H9 (cell line): ENCODE measurements around the gene ZMIZ1. TPM values are rescaled to one million over a fixed set of nuclear protein-coding genes. Genes with fewer than 3 reads are reported as not detected.

Source experiments
- DNase-seq: peaks from one replicate; pipeline ENCODE4 v3.0.0-alpha.2; 2017
- H2AFZ ChIP-seq: one replicate; pipeline ENCODE4 v1.6.1; 2013; ENCODE audit warnings: mild to moderate bottlenecking, low read length, control low read depth, moderate library complexity
- H2AK5ac ChIP-seq: 2 replicates; pipeline ENCODE4 v1.6.1; 2013; ENCODE audit warnings: low read length, control low read depth, mixed read lengths; ENCODE audit not compliant: insufficient read length
- H2BK120ac ChIP-seq: one replicate; pipeline ENCODE4 v1.6.1; 2013; ENCODE audit warnings: low read depth, mild to moderate bottlenecking, low read length, control low read depth, inconsistent platforms; ENCODE audit not compliant: poor library complexity, severe bottlenecking
- H2BK12ac ChIP-seq: 2 replicates; pipeline ENCODE4 v1.6.1; 2013; ENCODE audit warnings: low read length, control low read depth, mixed read lengths, low read depth; ENCODE audit not compliant: insufficient read length
- H2BK15ac ChIP-seq: 2 replicates; pipeline ENCODE4 v1.6.1; 2013; ENCODE audit warnings: low read depth, low read length, control low read depth
- H2BK20ac ChIP-seq: one replicate; pipeline ENCODE4 v1.6.1; 2013; ENCODE audit warnings: low read depth, mild to moderate bottlenecking, low read length, control low read depth, inconsistent platforms; ENCODE audit not compliant: poor library complexity, severe bottlenecking
- H2BK5ac ChIP-seq: 2 replicates; pipeline ENCODE4 v1.6.1; 2013; ENCODE audit warnings: low read length, control low read depth, mixed read lengths; ENCODE audit not compliant: insufficient read length
- H3K14ac ChIP-seq: 2 replicates; pipeline ENCODE4 v1.6.1; 2013; ENCODE audit warnings: low read length, control low read depth; ENCODE audit not compliant: insufficient read depth
- H3K18ac ChIP-seq: 2 replicates; pipeline ENCODE4 v1.6.1; 2013; ENCODE audit warnings: low read depth, mild to moderate bottlenecking, mixed read lengths, low read length, control low read depth; ENCODE audit not compliant: insufficient read length
- H3K23ac ChIP-seq: 2 replicates; pipeline ENCODE4 v1.6.1; 2013; ENCODE audit warnings: low read length, control low read depth, mixed read lengths, low read depth; ENCODE audit not compliant: insufficient read length
- H3K23me2 ChIP-seq: 2 replicates; pipeline ENCODE4 v1.6.1; 2013; ENCODE audit warnings: low read depth, mild to moderate bottlenecking, mixed read lengths, low read length, control low read depth; ENCODE audit not compliant: insufficient read length, poor library complexity, severe bottlenecking
- H3K27ac ChIP-seq: 2 replicates; pipeline ENCODE4 v1.5.1; 2013; ENCODE audit warnings: low read length, control low read depth, mixed read lengths, low read depth; ENCODE audit not compliant: insufficient read length
- H3K27me3 ChIP-seq: 2 replicates; pipeline ENCODE4 v1.6.1; 2013; ENCODE audit warnings: low read length, control low read depth, inconsistent platforms; ENCODE audit not compliant: insufficient read depth
- H3K4ac ChIP-seq: 2 replicates; pipeline ENCODE4 v1.6.1; 2013; ENCODE audit warnings: low read depth, mild to moderate bottlenecking, control low read depth, inconsistent platforms, low read length, moderate library complexity
- H3K4me1 ChIP-seq: 2 replicates; pipeline ENCODE4 v1.6.1; 2013; ENCODE audit warnings: low read length, control low read depth, inconsistent platforms; ENCODE audit not compliant: insufficient read depth
- H3K4me2 ChIP-seq: 2 replicates; pipeline ENCODE4 v1.6.1; 2013; ENCODE audit warnings: low read length, control low read depth, mixed read lengths; ENCODE audit not compliant: insufficient read length, insufficient read depth
- H3K56ac ChIP-seq: 2 replicates; pipeline ENCODE4 v1.6.1; 2013; ENCODE audit warnings: low read depth, mild to moderate bottlenecking, mixed read lengths, low read length, control low read depth; ENCODE audit not compliant: insufficient read length
- H3K79me1 ChIP-seq: 2 replicates; pipeline ENCODE4 v1.6.1; 2013; ENCODE audit warnings: low read depth, mild to moderate bottlenecking, moderate library complexity, low read length, control low read depth, inconsistent platforms; ENCODE audit not compliant: insufficient read depth, poor library complexity, severe bottlenecking
- H3K79me2 ChIP-seq: 2 replicates; pipeline ENCODE4 v1.6.1; 2013; ENCODE audit warnings: low read length, control low read depth, inconsistent platforms; ENCODE audit not compliant: insufficient read depth
- H3K9ac ChIP-seq: 2 replicates; pipeline ENCODE4 v1.6.1; 2013; ENCODE audit warnings: low read length, control low read depth, mixed read lengths; ENCODE audit not compliant: insufficient read length; ENCODE audit errors: extremely low read depth
- H3K9me3 ChIP-seq: one replicate; pipeline ENCODE4 v1.6.1; 2013; ENCODE audit warnings: low read depth, low read length, inconsistent platforms; ENCODE audit not compliant: control insufficient read depth
- H3T11ph ChIP-seq: one replicate; pipeline ENCODE4 v1.6.1; 2013; ENCODE audit warnings: mild to moderate bottlenecking, low read length, control low read depth, inconsistent platforms
- H4K20me1 ChIP-seq: one replicate; pipeline ENCODE4 v1.6.1; 2013; ENCODE audit not compliant: control insufficient read depth, insufficient read length, insufficient read depth
- H4K5ac ChIP-seq: 2 replicates; pipeline ENCODE4 v1.6.1; 2013; ENCODE audit warnings: low read depth, mild to moderate bottlenecking, mixed read lengths, low read length, control low read depth; ENCODE audit not compliant: insufficient read length
- H4K8ac ChIP-seq: replicated peaks from 2 replicates; pipeline ENCODE4 v1.6.1; 2013; ENCODE audit warnings: low read length, control low read depth, mixed read lengths, low read depth; ENCODE audit not compliant: insufficient read length
- H4K91ac ChIP-seq: 2 replicates; pipeline ENCODE4 v1.6.1; 2013; ENCODE audit warnings: low read depth, mild to moderate bottlenecking, moderate library complexity, mixed read lengths, low read length, control low read depth; ENCODE audit not compliant: insufficient read length
- H3K27ac Mint-ChIP-seq, 3 experiments: 2 replicates in 2 of 3; 3 replicates in 1 of 3; pipeline ENCODE4 v1.8.0; 2020 to 2021; ENCODE audit warnings: mixed read lengths in 3 of 3, mild to moderate bottlenecking in 1 of 3, moderate library complexity in 1 of 3
- H3K27me3 Mint-ChIP-seq: 2 replicates; pipeline ENCODE4 v1.8.0; 2021; ENCODE audit warnings: low read depth, mild to moderate bottlenecking, moderate library complexity, mixed read lengths
- H3K36me3 Mint-ChIP-seq, 3 experiments: 2 replicates in 2 of 3; 3 replicates in 1 of 3; pipeline ENCODE4 v1.8.0; 2020 to 2021; ENCODE audit warnings: low read depth in 3 of 3, mixed read lengths in 3 of 3; ENCODE audit not compliant: insufficient read depth in 1 of 3
- H3K4me1 Mint-ChIP-seq, 2 experiments: 2 replicates each; pipeline ENCODE4 v1.8.0; 2020; ENCODE audit warnings: mixed read lengths in 2 of 2
- H3K4me3 Mint-ChIP-seq, 2 experiments: 2 replicates in 1 of 2; 3 replicates in 1 of 2; pipeline ENCODE4 v1.8.0; 2020 to 2021; ENCODE audit warnings: mild to moderate bottlenecking in 2 of 2, mixed read lengths in 2 of 2, moderate library complexity in 1 of 2
- H3K9me3 Mint-ChIP-seq, 2 experiments: 2 replicates in 1 of 2; 3 replicates in 1 of 2; pipeline ENCODE4 v1.8.0; 2020; ENCODE audit warnings: mild to moderate bottlenecking in 2 of 2, mixed read lengths in 2 of 2, moderate library complexity in 1 of 2
- WGBS: extraction: QIAGEN DNeasy Blood & Tissue Kit; methylation state at CpG from one replicate; pipeline ENCODE4 v1.1.7; 2013; ENCODE audit warnings: missing lambda C conversion rate, low lambda C conversion rate, mixed read lengths; ENCODE audit not compliant: insufficient read length; ENCODE audit errors: extremely low coverage; 5-methylcytosine and 5-hydroxymethylcytosine counted together
- total RNA-seq: library from RNA; stranded (reverse); gene quantifications from 2 replicates; pipeline ENCODE4 v1.2.1, GENCODE V29; 2021
- TF ChIP-seq, protein P1 (sequence below): fragments of 200-600 bp; sonication (generic); conservative IDR thresholded peaks from 3 replicates; pipeline ENCODE4 v1.8.0; 2021; ENCODE audit warnings: antibody characterized with exemption, mild to moderate bottlenecking

The ZMIZ1 gene
- total RNA-seq, 1 experiment from 2014 or later: 36.9 TPM

DNA sequence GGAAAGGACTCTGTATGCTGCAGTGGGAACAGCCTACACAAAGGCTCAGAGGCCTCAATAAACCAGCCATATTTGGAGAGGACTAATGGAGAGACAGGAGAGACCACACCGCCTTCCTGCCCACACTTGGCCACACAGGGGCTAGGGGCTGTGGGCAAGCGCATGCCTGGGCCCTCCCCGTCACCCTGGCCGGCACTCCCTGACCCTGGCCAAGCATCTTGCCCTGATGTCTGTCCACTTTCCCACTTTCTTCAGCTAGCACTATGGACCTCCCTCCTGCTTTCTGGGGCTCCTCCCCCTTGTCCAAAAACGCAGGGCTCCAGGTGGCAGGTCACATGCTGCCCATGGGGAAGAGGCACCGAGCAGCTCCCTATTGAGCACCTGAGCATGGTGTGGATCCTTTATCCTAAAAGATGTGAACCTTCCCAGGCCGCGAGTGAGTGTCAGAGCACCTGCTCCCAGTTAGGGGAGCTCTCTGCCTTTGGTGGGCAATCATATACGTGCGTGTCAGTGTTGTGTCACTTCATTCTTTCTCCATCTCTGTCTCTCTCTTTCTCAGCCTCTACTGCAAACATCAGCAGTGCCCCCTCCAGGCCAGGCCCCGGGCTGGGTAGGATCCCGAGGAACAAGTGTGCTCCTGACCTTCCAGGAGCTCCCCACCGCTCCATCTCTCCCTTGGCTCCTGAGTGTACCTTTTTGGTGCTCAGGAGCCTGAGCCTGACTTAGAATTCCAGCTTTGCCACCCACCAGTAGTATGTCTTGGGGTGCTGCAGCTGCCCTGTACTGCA lies 74.0 kb downstream of the ZMIZ1 start:
- TF ChIP-seq, protein P1, sequence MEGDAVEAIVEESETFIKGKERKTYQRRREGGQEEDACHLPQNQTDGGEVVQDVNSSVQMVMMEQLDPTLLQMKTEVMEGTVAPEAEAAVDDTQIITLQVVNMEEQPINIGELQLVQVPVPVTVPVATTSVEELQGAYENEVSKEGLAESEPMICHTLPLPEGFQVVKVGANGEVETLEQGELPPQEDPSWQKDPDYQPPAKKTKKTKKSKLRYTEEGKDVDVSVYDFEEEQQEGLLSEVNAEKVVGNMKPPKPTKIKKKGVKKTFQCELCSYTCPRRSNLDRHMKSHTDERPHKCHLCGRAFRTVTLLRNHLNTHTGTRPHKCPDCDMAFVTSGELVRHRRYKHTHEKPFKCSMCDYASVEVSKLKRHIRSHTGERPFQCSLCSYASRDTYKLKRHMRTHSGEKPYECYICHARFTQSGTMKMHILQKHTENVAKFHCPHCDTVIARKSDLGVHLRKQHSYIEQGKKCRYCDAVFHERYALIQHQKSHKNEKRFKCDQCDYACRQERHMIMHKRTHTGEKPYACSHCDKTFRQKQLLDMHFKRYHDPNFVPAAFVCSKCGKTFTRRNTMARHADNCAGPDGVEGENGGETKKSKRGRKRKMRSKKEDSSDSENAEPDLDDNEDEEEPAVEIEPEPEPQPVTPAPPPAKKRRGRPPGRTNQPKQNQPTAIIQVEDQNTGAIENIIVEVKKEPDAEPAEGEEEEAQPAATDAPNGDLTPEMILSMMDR: peak; percentile 44; the same call in 2 of the 3 replicates
- no peaks in the 10 kb centered on the region for H3K23me2 ChIP-seq
- no peak overlapping the region for H2BK20ac ChIP-seq
- H3K9ac ChIP-seq: no peak overlapping the region
- no peak overlapping the region for H3K4ac ChIP-seq
- H3K36me3 Mint-ChIP-seq: peaks cover 5 to 23% (median 17%) of the 10 kb centered on the region in 3 experiments; a peak in 6 of 7 replicates
- H3T11ph ChIP-seq: no peak overlapping the region
- no peaks in the 10 kb centered on the region for H3K27me3 ChIP-seq
- H3K27ac Mint-ChIP-seq: peak overlapping the region; percentile 43 to 78 (median 49); a peak in 4 of 7 replicates
- H3K79me1 ChIP-seq: no peaks in the 10 kb centered on the region
- H2AK5ac ChIP-seq: no peak overlapping the region
- no CpG with 5 or more reads among the region's 13 CpGs for WGBS
- no peak overlapping the region for H3K27ac ChIP-seq
- H3K27me3 Mint-ChIP-seq: no peaks in the 10 kb centered on the region
- H4K20me1 ChIP-seq: no peaks in the 10 kb centered on the region
- H3K4me1 ChIP-seq: peaks cover 11% of the 10 kb centered on the region; the same call in 1 of the 2 replicates
- no peak overlapping the region for H2BK5ac ChIP-seq
- H4K5ac ChIP-seq: no peak overlapping the region
- no peak overlapping the region for H4K91ac ChIP-seq
- no peak overlapping the region for H2BK120ac ChIP-seq
- no peak overlapping the region for H3K23ac ChIP-seq
- no peak overlapping the region for H3K4me2 ChIP-seq
- H3K9me3 ChIP-seq: no peaks in the 10 kb centered on the region
- H2AFZ ChIP-seq: no peak overlapping the region
- H3K56ac ChIP-seq: no peak overlapping the region
- H2BK15ac ChIP-seq: no peak overlapping the region
- peaks cover 49 to 62% of the 10 kb centered on the region in 2 experiments for H3K4me1 Mint-ChIP-seq
- no peak overlapping the region for H2BK12ac ChIP-seq
- no peak overlapping the region for H3K4me3 Mint-ChIP-seq
- H3K79me2 ChIP-seq: no peaks in the 10 kb centered on the region
- no peak overlapping the region for H3K18ac ChIP-seq
- no peak for DNase-seq
- no peaks in the 10 kb centered on the region for H3K9me3 Mint-ChIP-seq
- no peak overlapping the region for H3K14ac ChIP-seq
- H4K8ac ChIP-seq: no peak overlapping the region
